ENCODE results near the gene GALNT10. TPM values are rescaled to one million over a fixed set of nuclear protein-coding genes. Genes with fewer than 3 reads are reported as not detected.

Gene GALNT10
- total RNA-seq, 1 experiment from 2014 or later: 33.2 TPM

- DNase-seq (ENCODE audit: low spot score): no peak
These were observed 131.0 kb downstream of the GALNT10 start for GRCh38 chr5:154321546-154321945.

- no peak for DNase-seq (ENCODE audit: low spot score)
These were observed 133.5 kb downstream of the GALNT10 start for GRCh38 chr5:154324033-154324432.

GRCh38 chr5:154325566-154325965 lies 135.0 kb downstream of the GALNT10 start:
- DNase-seq (ENCODE audit: low spot score): no peak

- no peak for DNase-seq (ENCODE audit: low spot score)
These were observed 138.5 kb downstream of the GALNT10 start for GRCh38 chr5:154329062-154329461.

GRCh38 chr5:154329519-154330040 lies 139.0 kb downstream of the GALNT10 start:
- no peak for DNase-seq (ENCODE audit: low spot score)

- DNase-seq (ENCODE audit: low spot score): no peak
These were observed 139.6 kb downstream of the GALNT10 start for GRCh38 chr5:154330097-154330667.

GRCh38 chr5:154331232-154331631 lies 140.7 kb downstream of the GALNT10 start:
- no peak for DNase-seq (ENCODE audit: low spot score)

- DNase-seq (ENCODE audit: low spot score): no peak
These were observed 141.4 kb downstream of the GALNT10 start for GRCh38 chr5:154331924-154332323.

- DNase-seq (ENCODE audit: low spot score): no peak
These were observed 141.9 kb downstream of the GALNT10 start for GRCh38 chr5:154332451-154332850.

- no peak for DNase-seq (ENCODE audit: low spot score)
These were observed 142.5 kb downstream of the GALNT10 start for GRCh38 chr5:154333016-154333415.

GRCh38 chr5:154334406-154335064 lies 144.0 kb downstream of the GALNT10 start:
- peak; percentile 36 for DNase-seq (ENCODE audit: low spot score)

- DNase-seq (ENCODE audit: low spot score): no peak
These were observed 144.5 kb downstream of the GALNT10 start for GRCh38 chr5:154335065-154335448.

GRCh38 chr5:154341620-154342019 lies 151.1 kb downstream of the GALNT10 start:
- DNase-seq (ENCODE audit: low spot score): no peak

GRCh38 chr5:154342211-154342610 lies 151.7 kb downstream of the GALNT10 start:
- DNase-seq (ENCODE audit: low spot score): no peak

GRCh38 chr5:154342963-154343362 lies 152.4 kb downstream of the GALNT10 start:
- DNase-seq (ENCODE audit: low spot score): no peak

GRCh38 chr5:154344461-154344860 lies 153.9 kb downstream of the GALNT10 start:
- DNase-seq (ENCODE audit: low spot score): no peak

- DNase-seq (ENCODE audit: low spot score): no peak
These were observed 154.9 kb downstream of the GALNT10 start for GRCh38 chr5:154345255-154345952.

GRCh38 chr5:154346427-154346826 lies 155.9 kb downstream of the GALNT10 start:
- DNase-seq (ENCODE audit: low spot score): no peak

- DNase-seq (ENCODE audit: low spot score): no peak
These were observed 159.2 kb downstream of the GALNT10 start for GRCh38 chr5:154349626-154350264.

- no peak for DNase-seq (ENCODE audit: low spot score)
These were observed 160.6 kb downstream of the GALNT10 start for GRCh38 chr5:154351141-154351540.

- no peak for DNase-seq (ENCODE audit: low spot score)
These were observed 161.0 kb downstream of the GALNT10 start for GRCh38 chr5:154351566-154351965.

GRCh38 chr5:154352960-154353548 lies 162.5 kb downstream of the GALNT10 start:
- no peak for DNase-seq (ENCODE audit: low spot score)

All from H4 (cell line).